H9 (cell line): ENCODE results near the gene CELSR2. TPM values are rescaled to one million over a fixed set of nuclear protein-coding genes. Genes with fewer than 3 reads are reported as not detected.

Source experiments
- DNase-seq: peaks from one replicate; pipeline ENCODE4 v3.0.0-alpha.2; 2017
- H2AFZ ChIP-seq: one replicate; pipeline ENCODE4 v1.6.1; 2013; ENCODE audit warnings: mild to moderate bottlenecking, low read length, control low read depth, moderate library complexity
- H2AK5ac ChIP-seq: 2 replicates; pipeline ENCODE4 v1.6.1; 2013; ENCODE audit warnings: low read length, control low read depth, mixed read lengths; ENCODE audit not compliant: insufficient read length
- H2BK120ac ChIP-seq: one replicate; pipeline ENCODE4 v1.6.1; 2013; ENCODE audit warnings: low read depth, mild to moderate bottlenecking, low read length, control low read depth, inconsistent platforms; ENCODE audit not compliant: poor library complexity, severe bottlenecking
- H2BK12ac ChIP-seq: 2 replicates; pipeline ENCODE4 v1.6.1; 2013; ENCODE audit warnings: low read length, control low read depth, mixed read lengths, low read depth; ENCODE audit not compliant: insufficient read length
- H2BK15ac ChIP-seq: 2 replicates; pipeline ENCODE4 v1.6.1; 2013; ENCODE audit warnings: low read depth, low read length, control low read depth
- H2BK20ac ChIP-seq: one replicate; pipeline ENCODE4 v1.6.1; 2013; ENCODE audit warnings: low read depth, mild to moderate bottlenecking, low read length, control low read depth, inconsistent platforms; ENCODE audit not compliant: poor library complexity, severe bottlenecking
- H2BK5ac ChIP-seq: 2 replicates; pipeline ENCODE4 v1.6.1; 2013; ENCODE audit warnings: low read length, control low read depth, mixed read lengths; ENCODE audit not compliant: insufficient read length
- H3K14ac ChIP-seq: 2 replicates; pipeline ENCODE4 v1.6.1; 2013; ENCODE audit warnings: low read length, control low read depth; ENCODE audit not compliant: insufficient read depth
- H3K18ac ChIP-seq: 2 replicates; pipeline ENCODE4 v1.6.1; 2013; ENCODE audit warnings: low read depth, mild to moderate bottlenecking, mixed read lengths, low read length, control low read depth; ENCODE audit not compliant: insufficient read length
- H3K23ac ChIP-seq: 2 replicates; pipeline ENCODE4 v1.6.1; 2013; ENCODE audit warnings: low read length, control low read depth, mixed read lengths, low read depth; ENCODE audit not compliant: insufficient read length
- H3K23me2 ChIP-seq: 2 replicates; pipeline ENCODE4 v1.6.1; 2013; ENCODE audit warnings: low read depth, mild to moderate bottlenecking, mixed read lengths, low read length, control low read depth; ENCODE audit not compliant: insufficient read length, poor library complexity, severe bottlenecking
- H3K27ac ChIP-seq: 2 replicates; pipeline ENCODE4 v1.5.1; 2013; ENCODE audit warnings: low read length, control low read depth, mixed read lengths, low read depth; ENCODE audit not compliant: insufficient read length
- H3K27me3 ChIP-seq: 2 replicates; pipeline ENCODE4 v1.6.1; 2013; ENCODE audit warnings: low read length, control low read depth, inconsistent platforms; ENCODE audit not compliant: insufficient read depth
- H3K4ac ChIP-seq: 2 replicates; pipeline ENCODE4 v1.6.1; 2013; ENCODE audit warnings: low read depth, mild to moderate bottlenecking, control low read depth, inconsistent platforms, low read length, moderate library complexity
- H3K4me1 ChIP-seq: 2 replicates; pipeline ENCODE4 v1.6.1; 2013; ENCODE audit warnings: low read length, control low read depth, inconsistent platforms; ENCODE audit not compliant: insufficient read depth
- H3K4me2 ChIP-seq: 2 replicates; pipeline ENCODE4 v1.6.1; 2013; ENCODE audit warnings: low read length, control low read depth, mixed read lengths; ENCODE audit not compliant: insufficient read length, insufficient read depth
- H3K56ac ChIP-seq: 2 replicates; pipeline ENCODE4 v1.6.1; 2013; ENCODE audit warnings: low read depth, mild to moderate bottlenecking, mixed read lengths, low read length, control low read depth; ENCODE audit not compliant: insufficient read length
- H3K79me1 ChIP-seq: 2 replicates; pipeline ENCODE4 v1.6.1; 2013; ENCODE audit warnings: low read depth, mild to moderate bottlenecking, moderate library complexity, low read length, control low read depth, inconsistent platforms; ENCODE audit not compliant: insufficient read depth, poor library complexity, severe bottlenecking
- H3K79me2 ChIP-seq: 2 replicates; pipeline ENCODE4 v1.6.1; 2013; ENCODE audit warnings: low read length, control low read depth, inconsistent platforms; ENCODE audit not compliant: insufficient read depth
- H3K9ac ChIP-seq: 2 replicates; pipeline ENCODE4 v1.6.1; 2013; ENCODE audit warnings: low read length, control low read depth, mixed read lengths; ENCODE audit not compliant: insufficient read length; ENCODE audit errors: extremely low read depth
- H3K9me3 ChIP-seq: one replicate; pipeline ENCODE4 v1.6.1; 2013; ENCODE audit warnings: low read depth, low read length, inconsistent platforms; ENCODE audit not compliant: control insufficient read depth
- H3T11ph ChIP-seq: one replicate; pipeline ENCODE4 v1.6.1; 2013; ENCODE audit warnings: mild to moderate bottlenecking, low read length, control low read depth, inconsistent platforms
- H4K20me1 ChIP-seq: one replicate; pipeline ENCODE4 v1.6.1; 2013; ENCODE audit not compliant: control insufficient read depth, insufficient read length, insufficient read depth
- H4K5ac ChIP-seq: 2 replicates; pipeline ENCODE4 v1.6.1; 2013; ENCODE audit warnings: low read depth, mild to moderate bottlenecking, mixed read lengths, low read length, control low read depth; ENCODE audit not compliant: insufficient read length
- H4K8ac ChIP-seq: replicated peaks from 2 replicates; pipeline ENCODE4 v1.6.1; 2013; ENCODE audit warnings: low read length, control low read depth, mixed read lengths, low read depth; ENCODE audit not compliant: insufficient read length
- H4K91ac ChIP-seq: 2 replicates; pipeline ENCODE4 v1.6.1; 2013; ENCODE audit warnings: low read depth, mild to moderate bottlenecking, moderate library complexity, mixed read lengths, low read length, control low read depth; ENCODE audit not compliant: insufficient read length
- H3K27ac Mint-ChIP-seq, 3 experiments: 2 replicates in 2 of 3; 3 replicates in 1 of 3; pipeline ENCODE4 v1.8.0; 2020 to 2021; ENCODE audit warnings: mixed read lengths in 3 of 3, mild to moderate bottlenecking in 1 of 3, moderate library complexity in 1 of 3
- H3K27me3 Mint-ChIP-seq: 2 replicates; pipeline ENCODE4 v1.8.0; 2021; ENCODE audit warnings: low read depth, mild to moderate bottlenecking, moderate library complexity, mixed read lengths
- H3K36me3 Mint-ChIP-seq, 3 experiments: 2 replicates in 2 of 3; 3 replicates in 1 of 3; pipeline ENCODE4 v1.8.0; 2020 to 2021; ENCODE audit warnings: low read depth in 3 of 3, mixed read lengths in 3 of 3; ENCODE audit not compliant: insufficient read depth in 1 of 3
- H3K4me1 Mint-ChIP-seq, 2 experiments: 2 replicates each; pipeline ENCODE4 v1.8.0; 2020; ENCODE audit warnings: mixed read lengths in 2 of 2
- H3K4me3 Mint-ChIP-seq, 2 experiments: 2 replicates in 1 of 2; 3 replicates in 1 of 2; pipeline ENCODE4 v1.8.0; 2020 to 2021; ENCODE audit warnings: mild to moderate bottlenecking in 2 of 2, mixed read lengths in 2 of 2, moderate library complexity in 1 of 2
- H3K9me3 Mint-ChIP-seq, 2 experiments: 2 replicates in 1 of 2; 3 replicates in 1 of 2; pipeline ENCODE4 v1.8.0; 2020; ENCODE audit warnings: mild to moderate bottlenecking in 2 of 2, mixed read lengths in 2 of 2, moderate library complexity in 1 of 2
- WGBS: extraction: QIAGEN DNeasy Blood & Tissue Kit; methylation state at CpG from one replicate; pipeline ENCODE4 v1.1.7; 2013; ENCODE audit warnings: missing lambda C conversion rate, low lambda C conversion rate, mixed read lengths; ENCODE audit not compliant: insufficient read length; ENCODE audit errors: extremely low coverage; 5-methylcytosine and 5-hydroxymethylcytosine counted together
- total RNA-seq: library from RNA; stranded (reverse); gene quantifications from 2 replicates; pipeline ENCODE4 v1.2.1, GENCODE V29; 2021
- TF ChIP-seq, protein P1 (sequence below): fragments of 200-600 bp; sonication (generic); conservative IDR thresholded peaks from 3 replicates; pipeline ENCODE4 v1.8.0; 2021; ENCODE audit warnings: antibody characterized with exemption, mild to moderate bottlenecking

The CELSR2 gene
- total RNA-seq, 1 experiment from 2014 or later, result 29.2 TPM

DNA sequence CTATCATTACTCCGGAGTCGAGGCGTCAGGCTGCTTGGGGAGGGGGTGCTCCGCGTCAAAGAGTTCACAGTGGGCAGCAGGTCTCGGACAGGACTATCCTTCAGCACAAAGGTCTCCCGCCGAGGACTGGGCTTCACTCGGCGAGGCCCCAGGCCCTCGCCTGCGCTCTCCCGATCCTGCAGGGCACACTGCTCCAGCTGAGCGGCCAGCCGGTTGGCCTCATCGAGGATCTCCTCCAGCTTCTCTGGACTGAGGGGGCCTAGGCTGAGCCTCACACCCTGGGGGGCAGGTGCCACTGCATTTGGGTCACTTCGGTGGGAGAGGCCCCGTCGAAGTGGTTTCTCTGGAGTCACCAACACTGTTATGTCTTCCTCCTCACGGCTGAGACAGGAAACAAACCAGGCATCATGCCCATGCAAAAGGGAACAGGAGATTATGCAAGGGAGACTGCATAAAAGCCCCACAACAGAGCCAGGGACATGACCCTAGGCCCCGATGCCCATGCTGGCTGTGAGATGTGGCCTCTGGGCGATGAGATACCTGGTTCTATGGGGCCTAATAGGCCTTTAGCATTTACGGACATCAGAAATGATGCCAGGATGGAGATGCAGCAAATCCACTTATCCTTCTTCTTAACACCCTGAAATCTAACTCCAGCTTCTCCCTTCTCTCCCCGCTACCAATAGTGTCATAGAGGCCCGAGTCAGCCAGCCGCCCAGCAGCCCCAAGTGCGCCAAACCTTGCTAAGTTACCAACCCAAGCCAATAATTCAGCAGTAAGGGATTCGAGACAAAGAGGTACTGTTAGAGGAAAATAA, 32.5 kb downstream of the CELSR2 start:
- H3K27me3 ChIP-seq, result no peaks in the 10 kb centered on the region
- H3K56ac ChIP-seq, result no peak overlapping the region
- H2BK15ac ChIP-seq, result no peak overlapping the region
- peak overlapping the region; percentile 69 for H3K9ac ChIP-seq
- H2AK5ac ChIP-seq, result no peak overlapping the region
- H2AFZ ChIP-seq, result no peak overlapping the region
- H2BK120ac ChIP-seq, result no peak overlapping the region
- peaks cover 18 to 31% (median 30%) of the 10 kb centered on the region in 3 experiments for H3K36me3 Mint-ChIP-seq
- H3K9me3 Mint-ChIP-seq, result peaks cover 0 to 2% of the 10 kb centered on the region in 2 experiments; a peak in 2 of 5 replicates
- no peaks in the 10 kb centered on the region for H4K20me1 ChIP-seq
- H3K4me1 Mint-ChIP-seq, result peaks cover 39 to 50% of the 10 kb centered on the region in 2 experiments
- no peak overlapping the region for H3K18ac ChIP-seq
- TF ChIP-seq, protein P1, sequence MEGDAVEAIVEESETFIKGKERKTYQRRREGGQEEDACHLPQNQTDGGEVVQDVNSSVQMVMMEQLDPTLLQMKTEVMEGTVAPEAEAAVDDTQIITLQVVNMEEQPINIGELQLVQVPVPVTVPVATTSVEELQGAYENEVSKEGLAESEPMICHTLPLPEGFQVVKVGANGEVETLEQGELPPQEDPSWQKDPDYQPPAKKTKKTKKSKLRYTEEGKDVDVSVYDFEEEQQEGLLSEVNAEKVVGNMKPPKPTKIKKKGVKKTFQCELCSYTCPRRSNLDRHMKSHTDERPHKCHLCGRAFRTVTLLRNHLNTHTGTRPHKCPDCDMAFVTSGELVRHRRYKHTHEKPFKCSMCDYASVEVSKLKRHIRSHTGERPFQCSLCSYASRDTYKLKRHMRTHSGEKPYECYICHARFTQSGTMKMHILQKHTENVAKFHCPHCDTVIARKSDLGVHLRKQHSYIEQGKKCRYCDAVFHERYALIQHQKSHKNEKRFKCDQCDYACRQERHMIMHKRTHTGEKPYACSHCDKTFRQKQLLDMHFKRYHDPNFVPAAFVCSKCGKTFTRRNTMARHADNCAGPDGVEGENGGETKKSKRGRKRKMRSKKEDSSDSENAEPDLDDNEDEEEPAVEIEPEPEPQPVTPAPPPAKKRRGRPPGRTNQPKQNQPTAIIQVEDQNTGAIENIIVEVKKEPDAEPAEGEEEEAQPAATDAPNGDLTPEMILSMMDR, result no peak
- H3K27ac Mint-ChIP-seq, result peak overlapping the region in 2 of 3 experiments; percentile 35 to 44; a peak in 1 of 7 replicates
- no peak overlapping the region for H4K91ac ChIP-seq
- no peak for DNase-seq
- peak overlapping the region; percentile 92 for H3K4me2 ChIP-seq
- peaks cover 2% of the 10 kb centered on the region; the same call in 1 of the 2 replicates for H3K79me2 ChIP-seq
- peak overlapping the region; percentile 99 to 100 for H3K4me3 Mint-ChIP-seq
- no peak overlapping the region for H3K27ac ChIP-seq
- H3K27me3 Mint-ChIP-seq, result no peaks in the 10 kb centered on the region
- no peak overlapping the region for H3K14ac ChIP-seq
- H3T11ph ChIP-seq, result no peak overlapping the region
- H2BK5ac ChIP-seq, result no peak overlapping the region
- H3K79me1 ChIP-seq, result peaks cover 5% of the 10 kb centered on the region
- H3K23me2 ChIP-seq, result peaks cover 13% of the 10 kb centered on the region
- no peaks in the 10 kb centered on the region for H3K9me3 ChIP-seq
- no CpG with 5 or more reads among the region's 28 CpGs for WGBS
- H3K4ac ChIP-seq, result no peak overlapping the region
- no peak overlapping the region for H2BK20ac ChIP-seq
- H4K8ac ChIP-seq, result no peak overlapping the region
- H4K5ac ChIP-seq, result no peak overlapping the region
- peaks cover 3% of the 10 kb centered on the region; the same call in 1 of the 2 replicates for H3K4me1 ChIP-seq
- H3K23ac ChIP-seq, result no peak overlapping the region
- no peak overlapping the region for H2BK12ac ChIP-seq
